CD4-positive, alpha-beta T cell treated with Interleukin-17A for 4 hours (primary cell): ENCODE measurements around the gene KRT6B.
"Not testable (repeated sequence)": the region's sequence is repeated elsewhere in the genome, so short reads cannot be mapped to it uniquely, and the experiment has no call there.

Source experiments
- DNase-seq: peaks from one replicate; pipeline ENCODE4 v3.0.0-alpha.2; 2020; ENCODE audit warnings: mixed read lengths

Gene KRT6B

GRCh38 chr12:52452101-52452500 is at the start of gene KRT6B:
Gene KRT6B (minus strand): TSS chr12:52452146. CDS start chr12:52452078, 68 bp downstream.
- DNase-seq, result no peak

- no peak for DNase-seq
Measured at GRCh38 chr12:52501490-52501889, 49.5 kb upstream of the KRT6B start.

GRCh38 chr12:52500574-52500973 is 48.6 kb upstream of the KRT6B start:
- DNase-seq, result not testable (repeated sequence)

- no peak for DNase-seq
Measured at GRCh38 chr12:52499806-52500560, 48.0 kb upstream of the KRT6B start.

GRCh38 chr12:52498946-52499345 is 47.0 kb upstream of the KRT6B start:
- no peak for DNase-seq

GRCh38 chr12:52497975-52498374 is 46.0 kb upstream of the KRT6B start:
- DNase-seq, result no peak

- no peak for DNase-seq
Measured at GRCh38 chr12:52496590-52497071, 44.7 kb upstream of the KRT6B start.

- no peak for DNase-seq
Measured at GRCh38 chr12:52496054-52496453, 44.1 kb upstream of the KRT6B start.

GRCh38 chr12:52495389-52495788 is 43.4 kb upstream of the KRT6B start:
- no peak for DNase-seq

GRCh38 chr12:52494518-52494917 is 42.6 kb upstream of the KRT6B start:
- no peak for DNase-seq

- no peak for DNase-seq
Measured at GRCh38 chr12:52494100-52494499, 42.2 kb upstream of the KRT6B start.

- no peak for DNase-seq
Measured at GRCh38 chr12:52493172-52493571, 41.2 kb upstream of the KRT6B start, which contains the start of gene KRT6A. Gene KRT6A (minus strand): TSS chr12:52493257. CDS start chr12:52493188, 69 bp downstream.

GRCh38 chr12:52492405-52492804 is 40.5 kb upstream of the KRT6B start:
- DNase-seq, result not testable (repeated sequence)

- DNase-seq, result not testable (repeated sequence)
Measured at GRCh38 chr12:52491495-52491894, 39.5 kb upstream of the KRT6B start.

- no peak for DNase-seq
Measured at GRCh38 chr12:52488736-52489135, 36.8 kb upstream of the KRT6B start.

GRCh38 chr12:52487744-52488443 is 35.9 kb upstream of the KRT6B start:
- not testable (repeated sequence) for DNase-seq

GRCh38 chr12:52487211-52487610 is 35.3 kb upstream of the KRT6B start:
- no peak for DNase-seq

GRCh38 chr12:52486166-52487105 is 34.5 kb upstream of the KRT6B start:
- DNase-seq, result no peak

- no peak for DNase-seq
Measured at GRCh38 chr12:52480073-52480472, 28.1 kb upstream of the KRT6B start.

- no peak for DNase-seq
Measured at GRCh38 chr12:52477651-52478050, 25.7 kb upstream of the KRT6B start.

GRCh38 chr12:52474212-52474611 is 22.3 kb upstream of the KRT6B start:
- no peak for DNase-seq

GRCh38 chr12:52473768-52474167 is 21.8 kb upstream of the KRT6B start, which contains the start of gene KRT6C:
Gene KRT6C (minus strand): TSS chr12:52473805. CDS start chr12:52473737, 68 bp downstream.
- DNase-seq, result no peak

- no peak for DNase-seq
Measured at GRCh38 chr12:52469853-52470252, 17.9 kb upstream of the KRT6B start.
